Colonic mucosa (tissue), 4 donors: ENCODE results near the gene ERO1A. TPM values are rescaled to one million over a fixed set of nuclear protein-coding genes. Genes with fewer than 3 reads are reported as not detected.

Experiments
- DNase-seq: peaks from one replicate; pipeline ENCODE4 v3.0.0-alpha.2; 2020
- H3K27ac ChIP-seq: fragments of 200-600 bp; one replicate; pipeline ENCODE4 v1.8.0; 2021
- H3K27me3 ChIP-seq: fragments of 200-600 bp; one replicate; pipeline ENCODE4 v1.8.0; 2021
- H3K36me3 ChIP-seq: fragments of 200-600 bp; one replicate; pipeline ENCODE4 v1.8.0; 2021
- H3K4me1 ChIP-seq: fragments of 200-600 bp; one replicate; pipeline ENCODE4 v1.8.0; 2021; ENCODE audit warnings: mild to moderate bottlenecking
- H3K4me3 ChIP-seq: fragments of 200-600 bp; one replicate; pipeline ENCODE4 v1.8.0; 2021
- H3K9ac ChIP-seq, 2 donors: one replicate each; pipeline ENCODE4 v1.7.0; 2013; ENCODE audit warnings: control low read depth in 2 of 2, low read depth in 2 of 2, low read length in 2 of 2
- H3K9me3 ChIP-seq: fragments of 200-600 bp; one replicate; pipeline ENCODE4 v1.8.0; 2021
- intact Hi-C: fragments of 100-400 bp; cut with DNase I; formaldehyde crosslinking; loops from one replicate; pipeline ENCODE4 v1.14.1; 2022
- total RNA-seq, 2 donors: library from RNA; stranded (reverse); fragmentation: NEBNext Ultra II Directional in 1 of 2; extraction: Animal tissue kit (Norgen Biotek cat#: 25700) in 1 of 2; gene quantifications; one replicate each; pipeline ENCODE4 v1.2.1, GENCODE V29; 2021
- TF ChIP-seq, protein P1 (sequence below): fragments of 200-600 bp; IDR thresholded peaks from one replicate; pipeline ENCODE4 v1.8.0; 2022; ENCODE audit warnings: antibody characterized with exemption, mild to moderate bottlenecking
- donor health status: healthy.
- donor health status: DM: no; HTN: no; CAD: no.
- donor health status: DM: no; HTN: no; CAD: no.

The ERO1A gene
- total RNA-seq, 2 donors from 2014 or later, result 83.6 to 242 TPM

- intact Hi-C loops, result no loop called here
- peak overlapping the region; percentile 79 for H3K27ac ChIP-seq
- no peak for DNase-seq
- peaks cover 5% of the 10 kb centered on the region for H3K36me3 ChIP-seq
- no peaks in the 10 kb centered on the region for H3K27me3 ChIP-seq
- TF ChIP-seq, protein P1, sequence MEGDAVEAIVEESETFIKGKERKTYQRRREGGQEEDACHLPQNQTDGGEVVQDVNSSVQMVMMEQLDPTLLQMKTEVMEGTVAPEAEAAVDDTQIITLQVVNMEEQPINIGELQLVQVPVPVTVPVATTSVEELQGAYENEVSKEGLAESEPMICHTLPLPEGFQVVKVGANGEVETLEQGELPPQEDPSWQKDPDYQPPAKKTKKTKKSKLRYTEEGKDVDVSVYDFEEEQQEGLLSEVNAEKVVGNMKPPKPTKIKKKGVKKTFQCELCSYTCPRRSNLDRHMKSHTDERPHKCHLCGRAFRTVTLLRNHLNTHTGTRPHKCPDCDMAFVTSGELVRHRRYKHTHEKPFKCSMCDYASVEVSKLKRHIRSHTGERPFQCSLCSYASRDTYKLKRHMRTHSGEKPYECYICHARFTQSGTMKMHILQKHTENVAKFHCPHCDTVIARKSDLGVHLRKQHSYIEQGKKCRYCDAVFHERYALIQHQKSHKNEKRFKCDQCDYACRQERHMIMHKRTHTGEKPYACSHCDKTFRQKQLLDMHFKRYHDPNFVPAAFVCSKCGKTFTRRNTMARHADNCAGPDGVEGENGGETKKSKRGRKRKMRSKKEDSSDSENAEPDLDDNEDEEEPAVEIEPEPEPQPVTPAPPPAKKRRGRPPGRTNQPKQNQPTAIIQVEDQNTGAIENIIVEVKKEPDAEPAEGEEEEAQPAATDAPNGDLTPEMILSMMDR, result no peak
- H3K9me3 ChIP-seq, result no peaks in the 10 kb centered on the region
- H3K9ac ChIP-seq, result peak overlapping the region in 1 of 2 donors; percentile 87
- H3K4me3 ChIP-seq, result peak overlapping the region; percentile 70
- H3K4me1 ChIP-seq, result no peaks in the 10 kb centered on the region
Measured at GRCh38 chr14:52706286-52706685, 10.9 kb upstream of the ERO1A start.

GRCh38 chr14:52703664-52704063 lies 8.3 kb upstream of the ERO1A start:
- TF ChIP-seq, protein P1, result no peak
- no peaks in the 10 kb centered on the region for H3K4me1 ChIP-seq
- H3K9ac ChIP-seq, result no peak overlapping the region

GRCh38 chr14:52703225-52703624 lies 7.9 kb upstream of the ERO1A start:
- Histone ChIP-seq H3K9ac (no peak overlapping the region), H3K36me3 (no peaks in the 10 kb centered on the region), H3K9me3 (no peaks in the 10 kb centered on the region), H3K4me1 (no peaks in the 10 kb centered on the region), H3K27me3 (no peaks in the 10 kb centered on the region), H3K4me3 (no peak overlapping the region), H3K27ac (peak overlapping the region; percentile 26)
- TF ChIP-seq, protein P1, result no peak
- intact Hi-C loops, result no loop called here
- DNase-seq, result peak; percentile 64

More at GRCh38 chr14:52703664-52704063, 8.3 kb upstream of the ERO1A start:
- intact Hi-C loops, result no loop called here
- Histone ChIP-seq H3K36me3 (peaks cover under 1% of the 10 kb centered on the region), H3K27ac (peak overlapping the region; percentile 26), H3K4me3 (no peak overlapping the region), H3K9me3 (no peaks in the 10 kb centered on the region), H3K27me3 (no peaks in the 10 kb centered on the region)
- no peak for DNase-seq

DNA sequence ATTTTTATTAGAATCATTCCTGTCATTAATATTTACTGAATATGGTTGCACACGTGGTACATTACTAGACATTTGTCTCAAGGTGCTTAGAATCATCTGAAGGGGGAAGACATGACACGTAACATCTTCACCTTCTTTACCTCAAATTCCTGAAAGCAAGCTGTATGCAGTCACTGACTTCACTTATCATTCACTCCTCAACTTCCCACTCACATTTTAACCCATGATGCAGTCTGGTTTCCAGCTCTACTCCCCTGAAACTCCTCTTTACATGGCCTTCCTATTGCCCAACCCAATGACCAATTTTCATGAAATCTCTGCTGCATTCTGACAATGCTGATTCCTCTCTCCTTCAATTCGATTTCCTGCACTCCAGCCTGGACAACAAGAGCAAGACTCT lies 5.9 kb upstream of the ERO1A start:
- Histone ChIP-seq H3K9ac (no peak overlapping the region), H3K4me3 (no peak overlapping the region), H3K36me3 (no peaks in the 10 kb centered on the region), H3K9me3 (no peaks in the 10 kb centered on the region), H3K27me3 (no peaks in the 10 kb centered on the region), H3K4me1 (no peaks in the 10 kb centered on the region), H3K27ac (peak overlapping the region; percentile 56)
- TF ChIP-seq, protein P1, result no peak
- DNase-seq, result no peak
- intact Hi-C loops, result no loop called here

- intact Hi-C loops, result no loop called here
- Histone ChIP-seq H3K4me1 (no peaks in the 10 kb centered on the region), H3K27ac (peak overlapping the region; percentile 56), H3K4me3 (no peak overlapping the region), H3K9ac (no peak overlapping the region), H3K27me3 (no peaks in the 10 kb centered on the region), H3K36me3 (no peaks in the 10 kb centered on the region), H3K9me3 (no peaks in the 10 kb centered on the region)
- DNase-seq, result no peak
- TF ChIP-seq, protein P1, result no peak
Measured at GRCh38 chr14:52700701-52701172, 5.4 kb upstream of the ERO1A start.
